Activated naive CD8-positive, alpha-beta T cell treated with anti-CD3 and anti-CD28 coated beads for 36 hours (primary cell): ENCODE results near the gene TWSG1. TPM values are rescaled to one million over a fixed set of nuclear protein-coding genes. Genes with fewer than 3 reads are reported as not detected.
A peak's percentile ranks its signal among the peaks of the same experiment; 100 is the strongest.
"Not testable (repeated sequence)": the region's sequence is repeated elsewhere in the genome, so short reads cannot be mapped to it uniquely, and the experiment has no call there.

ENCODE experiments used
- DNase-seq: peaks from one replicate; pipeline ENCODE4 v3.0.0; 2021
- H3K27ac Mint-ChIP-seq: one replicate; pipeline ENCODE4 v1.8.0; 2022; ENCODE audit warnings: mild to moderate bottlenecking, moderate library complexity, mixed read lengths
- H3K27me3 Mint-ChIP-seq: one replicate; pipeline ENCODE4 v1.8.0; 2022; ENCODE audit warnings: mild to moderate bottlenecking, mixed read lengths
- H3K36me3 Mint-ChIP-seq: one replicate; pipeline ENCODE4 v1.8.0; 2021; ENCODE audit warnings: mild to moderate bottlenecking, mixed read lengths
- H3K4me1 Mint-ChIP-seq: one replicate; pipeline ENCODE4 v1.8.0; 2021; ENCODE audit warnings: mixed read lengths
- H3K4me3 Mint-ChIP-seq: one replicate; pipeline ENCODE4 v1.8.0; 2022; ENCODE audit warnings: mild to moderate bottlenecking, moderate library complexity, mixed read lengths
- H3K9me3 Mint-ChIP-seq: one replicate; pipeline ENCODE4 v1.8.0; 2022; ENCODE audit warnings: mixed read lengths
- total RNA-seq, 2 experiments: library from RNA; stranded (reverse); gene quantifications; one replicate each; pipeline ENCODE4 v1.2.3, GENCODE V29; 2021

TWSG1 gene
- total RNA-seq, 2 experiments from 2014 or later = 11.3 to 12.8 TPM

DNA sequence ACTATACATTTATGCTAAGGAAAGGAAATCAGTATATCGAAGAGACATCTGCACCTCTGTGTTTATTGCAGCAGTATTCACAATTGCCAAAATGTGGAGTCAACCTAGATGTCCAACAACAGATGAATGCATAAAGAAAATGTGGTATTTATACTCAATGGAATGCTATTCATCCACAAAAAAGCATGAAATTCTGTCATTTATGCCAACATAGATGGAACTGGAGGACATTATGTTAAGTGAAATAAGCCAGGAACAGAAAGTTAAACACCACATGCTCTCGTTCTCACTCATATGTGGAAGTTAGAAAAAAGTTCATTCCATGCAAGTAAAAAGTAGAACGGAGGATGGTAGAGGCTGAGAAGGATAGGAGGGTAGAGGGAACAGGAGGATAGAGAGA, 59.5 kb downstream of the TWSG1 start:
- Mint-ChIP-seq H3K36me3 (peaks cover 30% of the 10 kb centered on the region), H3K27me3 (no peaks in the 10 kb centered on the region), H3K27ac (no peak overlapping the region)

DNA sequence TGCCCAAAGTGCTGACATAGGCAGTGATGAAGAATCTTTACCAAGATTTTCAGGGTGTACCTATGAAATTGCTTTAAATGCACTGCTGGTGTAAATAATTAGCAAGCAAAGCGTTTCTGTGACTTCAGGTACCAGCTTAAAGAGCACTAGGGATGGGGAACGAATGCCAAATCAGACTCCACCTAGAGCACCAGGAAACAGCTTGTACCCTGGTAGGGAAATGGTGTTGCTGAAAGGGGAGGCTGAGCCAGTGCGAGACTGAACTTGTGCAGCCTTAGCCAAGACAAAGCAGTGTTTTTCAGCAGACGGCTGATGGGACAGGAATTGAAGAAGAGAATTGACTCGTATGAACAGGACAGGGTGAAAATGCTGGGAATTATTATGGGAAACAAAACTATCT, 65.6 kb downstream of the TWSG1 start:
- Mint-ChIP-seq H3K27me3 (no peaks in the 10 kb centered on the region), H3K27ac (no peak overlapping the region), H3K36me3 (peaks cover 16% of the 10 kb centered on the region), H3K4me3 (no peak overlapping the region), H3K4me1 (peaks cover 17% of the 10 kb centered on the region), H3K9me3 (peaks cover 5% of the 10 kb centered on the region)
- DNase-seq = no peak

More for the DNA sequence above, 59.5 kb downstream of the TWSG1 start:
- DNase-seq = no peak
- peaks cover 6% of the 10 kb centered on the region for H3K9me3 Mint-ChIP-seq
- peaks cover 7% of the 10 kb centered on the region for H3K4me1 Mint-ChIP-seq
- no peak overlapping the region for H3K4me3 Mint-ChIP-seq

DNA sequence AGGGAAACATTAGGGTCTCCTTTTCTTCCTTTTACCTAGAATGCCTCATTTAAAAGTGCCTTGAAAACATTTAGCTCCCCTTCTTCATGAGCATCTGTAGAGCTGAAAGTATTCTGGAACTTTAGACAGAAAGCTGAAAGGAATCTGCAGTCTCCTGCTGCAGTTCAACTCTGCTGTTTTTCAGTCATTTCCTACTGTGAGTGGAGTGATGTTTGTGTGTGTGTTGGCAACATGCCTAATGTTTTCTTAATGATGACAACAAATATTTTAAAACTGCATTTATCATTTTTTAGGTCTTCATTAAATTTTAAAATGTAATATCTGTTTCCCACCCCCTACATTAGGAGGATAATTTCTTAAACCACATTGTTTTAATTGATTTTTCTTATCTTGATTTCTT, 66.6 kb downstream of the TWSG1 start:
- Mint-ChIP-seq H3K9me3 (peaks cover 5% of the 10 kb centered on the region), H3K27me3 (no peaks in the 10 kb centered on the region), H3K4me1 (peaks cover 14% of the 10 kb centered on the region), H3K4me3 (no peak overlapping the region), H3K36me3 (peaks cover 14% of the 10 kb centered on the region), H3K27ac (no peak overlapping the region)
- DNase-seq = no peak

DNA sequence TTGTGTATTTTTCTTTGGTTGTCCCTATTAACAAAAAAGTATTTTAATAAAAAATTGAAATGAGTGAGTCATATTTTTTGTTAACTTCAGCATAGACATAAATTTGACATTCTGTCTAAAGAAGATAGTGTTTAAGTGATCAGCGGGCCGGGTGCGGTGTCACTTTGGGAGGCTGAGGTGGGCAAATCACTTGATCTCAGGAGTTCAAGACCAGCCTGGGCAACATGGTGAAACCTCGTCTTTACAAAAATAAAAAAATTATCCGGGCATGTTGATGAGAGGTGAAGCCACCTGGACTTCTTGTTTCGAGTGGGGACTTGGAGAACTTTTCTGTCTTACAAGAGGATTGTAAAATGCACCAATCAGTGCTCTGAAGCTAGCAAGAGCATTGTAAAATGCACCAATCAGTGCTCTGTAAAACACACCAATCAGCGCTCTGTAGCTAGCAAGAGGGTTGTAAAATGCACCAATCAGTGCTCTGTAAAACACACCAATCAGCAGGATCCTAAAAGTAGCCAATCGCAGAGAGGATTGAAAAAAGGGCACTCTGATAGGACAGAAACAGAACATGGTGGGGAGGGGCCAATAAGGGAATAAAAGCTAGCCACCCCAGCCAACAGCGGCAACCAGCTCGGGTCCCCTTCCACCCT, 67.9 kb downstream of the TWSG1 start:
- H3K9me3 Mint-ChIP-seq, H3K27me3 Mint-ChIP-seq, H3K27ac Mint-ChIP-seq: not testable (repeated sequence)

DNA sequence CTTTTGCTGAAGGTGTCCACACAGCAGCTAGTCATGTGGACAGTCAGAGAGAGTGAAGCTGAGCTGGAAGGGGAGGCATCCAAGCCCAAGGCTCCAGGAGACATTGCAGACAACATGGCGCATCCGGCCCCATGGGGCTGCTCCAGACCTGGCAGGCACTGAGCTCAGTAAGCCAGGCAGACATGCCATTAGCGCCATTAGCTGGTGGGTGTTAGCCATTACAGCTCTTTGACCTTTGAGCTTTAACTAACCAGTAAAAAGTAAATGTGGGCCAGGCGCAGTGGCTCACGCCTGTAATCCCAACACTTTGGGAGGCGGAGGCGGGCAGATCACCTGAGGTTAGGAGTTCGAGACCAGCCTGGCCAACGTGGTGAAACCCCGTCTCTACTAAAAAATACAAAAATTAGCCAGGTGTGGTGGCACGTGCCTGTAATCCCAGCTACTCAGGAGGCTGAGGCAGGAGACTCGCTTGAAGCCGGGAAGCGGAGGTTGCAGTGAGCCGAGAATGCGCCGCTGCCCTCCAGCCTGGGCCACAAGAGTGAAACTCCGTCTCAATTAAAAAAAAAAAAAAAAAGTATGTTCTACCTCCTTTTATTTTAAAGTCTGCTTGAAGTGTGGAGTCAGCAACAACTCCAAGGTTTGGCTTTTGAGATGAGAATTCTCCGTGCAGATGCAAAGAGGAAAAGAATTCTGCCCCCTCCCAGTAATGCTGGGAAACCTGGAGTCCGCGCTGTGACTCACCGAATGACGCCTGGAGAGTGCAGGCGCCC, 69.4 kb downstream of the TWSG1 start:
- Mint-ChIP-seq H3K4me3 (peak overlapping the region; percentile 78), H3K36me3 (peaks cover 9% of the 10 kb centered on the region), H3K27me3 (no peaks in the 10 kb centered on the region), H3K4me1 (peaks cover 10% of the 10 kb centered on the region), H3K27ac (peak overlapping the region; percentile 75), H3K9me3 (peaks cover 5% of the 10 kb centered on the region)
- DNase-seq = peak; percentile 6

More for the DNA sequence above, 67.9 kb downstream of the TWSG1 start:
- not testable (repeated sequence) for H3K4me1 Mint-ChIP-seq, H3K4me3 Mint-ChIP-seq, DNase-seq, H3K36me3 Mint-ChIP-seq

DNA sequence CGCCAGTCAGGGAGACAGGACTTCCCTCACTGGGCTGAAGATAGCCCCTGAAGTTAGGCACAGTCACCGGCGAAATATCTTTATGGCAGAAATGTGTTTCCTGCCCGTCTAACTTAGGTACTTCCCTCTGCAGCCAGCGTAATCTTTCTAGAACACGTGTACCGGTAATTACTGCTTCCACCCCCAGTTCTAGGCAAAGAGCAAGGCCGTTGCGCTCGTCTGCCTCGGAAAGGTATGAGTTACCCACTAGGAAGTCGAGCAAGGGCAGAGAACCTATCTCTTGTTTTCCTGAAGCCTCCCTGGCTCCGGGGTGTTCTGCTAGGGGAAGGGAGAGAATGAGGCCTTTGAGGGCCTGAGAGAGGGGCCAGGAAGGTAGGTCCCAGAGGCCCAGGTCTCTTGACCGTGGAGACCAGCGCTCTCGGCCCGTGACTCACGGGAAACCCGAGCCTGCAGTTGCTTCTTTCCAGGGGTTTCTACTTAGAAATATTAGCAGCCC, 70.0 kb downstream of the TWSG1 start:
- peak overlapping the region; percentile 75 for H3K27ac Mint-ChIP-seq
- DNase-seq = peak; percentile 39
- peaks cover 9% of the 10 kb centered on the region for H3K36me3 Mint-ChIP-seq
- no peaks in the 10 kb centered on the region for H3K27me3 Mint-ChIP-seq
- H3K9me3 Mint-ChIP-seq = peaks cover 5% of the 10 kb centered on the region
- peaks cover 10% of the 10 kb centered on the region for H3K4me1 Mint-ChIP-seq
- peak overlapping the region; percentile 78 for H3K4me3 Mint-ChIP-seq

DNA sequence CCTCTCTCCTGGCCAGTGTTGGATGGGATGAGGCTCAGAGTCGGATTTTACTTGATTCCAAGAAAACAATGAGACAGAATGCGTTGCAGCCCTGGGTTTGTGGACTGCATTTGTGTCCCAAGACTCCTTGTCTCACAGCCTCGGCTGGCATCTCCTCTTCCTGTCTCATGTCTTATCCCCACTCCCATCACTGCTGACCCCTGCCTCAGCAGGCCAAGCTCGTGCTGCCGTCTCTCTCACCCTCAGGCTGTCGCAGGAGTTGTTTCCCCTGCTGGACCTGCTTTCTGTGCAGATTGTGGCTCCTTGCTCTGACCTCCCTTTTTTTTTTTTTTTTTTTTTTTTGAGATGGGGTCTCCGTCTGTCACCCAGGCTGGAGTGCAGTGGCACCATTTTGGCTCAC, 70.6 kb downstream of the TWSG1 start:
- Mint-ChIP-seq H3K9me3 (peaks cover 5% of the 10 kb centered on the region), H3K27ac (peak overlapping the region; percentile 30), H3K4me1 (peaks cover 10% of the 10 kb centered on the region), H3K27me3 (no peaks in the 10 kb centered on the region), H3K4me3 (peak overlapping the region; percentile 78), H3K36me3 (peaks cover 9% of the 10 kb centered on the region)
- DNase-seq = no peak

DNA sequence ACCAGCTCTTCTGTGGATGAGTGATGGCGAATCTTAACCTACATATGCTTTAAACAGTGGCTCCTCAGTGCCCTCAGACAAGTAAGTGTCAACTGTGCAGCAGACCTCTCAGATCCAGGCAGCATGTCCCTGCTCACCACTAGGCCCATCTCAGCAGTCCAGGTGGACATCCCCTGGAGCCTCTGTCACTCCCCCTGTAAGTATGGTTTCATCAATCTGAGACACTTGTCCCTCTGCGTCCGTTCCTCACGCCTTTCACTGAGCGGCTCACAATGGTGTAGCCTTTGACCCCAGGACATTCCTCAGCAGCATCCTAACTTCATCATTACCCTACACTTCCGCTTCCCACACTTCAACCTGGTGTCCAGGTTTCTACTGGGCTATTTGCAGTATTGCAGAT, 71.4 kb downstream of the TWSG1 start:
- Mint-ChIP-seq H3K4me1 (peaks cover 10% of the 10 kb centered on the region), H3K36me3 (peaks cover 9% of the 10 kb centered on the region), H3K27me3 (no peaks in the 10 kb centered on the region), H3K4me3 (peak overlapping the region; percentile 0), H3K27ac (no peak overlapping the region), H3K9me3 (peaks cover 5% of the 10 kb centered on the region)
- no peak for DNase-seq

DNA sequence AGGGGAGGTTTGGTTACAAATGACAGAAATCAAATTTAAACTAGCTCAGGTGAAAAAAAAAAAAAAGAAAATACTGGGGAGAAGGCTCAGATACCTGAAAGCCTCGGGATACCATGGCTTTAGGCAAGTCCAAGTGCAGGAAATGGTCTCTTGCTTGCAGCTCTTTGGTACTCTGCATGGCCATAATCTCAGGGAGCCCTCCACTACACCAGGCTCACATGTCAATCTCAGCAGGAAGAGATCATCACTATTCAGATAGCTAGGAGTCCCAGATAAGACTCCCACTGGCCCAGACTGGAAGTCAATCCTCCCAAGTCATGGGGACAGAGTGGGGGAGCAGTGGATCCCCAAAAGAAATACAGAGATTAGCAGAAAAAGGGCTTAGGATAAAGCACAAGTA, 75.9 kb downstream of the TWSG1 start:
- Mint-ChIP-seq H3K4me1 (no peaks in the 10 kb centered on the region), H3K27ac (no peak overlapping the region), H3K36me3 (no peaks in the 10 kb centered on the region), H3K27me3 (no peaks in the 10 kb centered on the region), H3K9me3 (no peaks in the 10 kb centered on the region), H3K4me3 (no peak overlapping the region)
- no peak for DNase-seq

DNA sequence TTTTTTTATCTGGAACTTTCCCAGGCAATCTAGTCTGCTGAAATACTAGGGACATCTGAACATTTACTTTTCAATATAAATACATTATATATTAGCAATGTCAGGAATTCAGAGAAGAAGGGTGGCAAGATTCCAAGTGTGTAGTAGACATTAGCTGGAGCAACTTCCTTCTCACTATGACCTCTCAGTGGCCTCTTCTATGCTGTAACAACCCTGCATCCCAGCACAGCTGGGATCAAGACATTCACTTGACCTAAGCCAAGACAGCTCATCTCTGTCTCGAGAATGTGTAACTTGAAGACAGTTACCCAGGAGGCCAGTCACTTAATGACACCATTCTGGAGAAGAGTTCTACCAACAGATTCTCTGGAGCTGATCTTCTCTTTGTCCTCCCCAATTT, 79.0 kb downstream of the TWSG1 start:
- Mint-ChIP-seq H3K27ac (no peak overlapping the region), H3K4me3 (no peak overlapping the region), H3K9me3 (no peaks in the 10 kb centered on the region), H3K4me1 (no peaks in the 10 kb centered on the region), H3K27me3 (no peaks in the 10 kb centered on the region), H3K36me3 (no peaks in the 10 kb centered on the region)
- DNase-seq = no peak

DNA sequence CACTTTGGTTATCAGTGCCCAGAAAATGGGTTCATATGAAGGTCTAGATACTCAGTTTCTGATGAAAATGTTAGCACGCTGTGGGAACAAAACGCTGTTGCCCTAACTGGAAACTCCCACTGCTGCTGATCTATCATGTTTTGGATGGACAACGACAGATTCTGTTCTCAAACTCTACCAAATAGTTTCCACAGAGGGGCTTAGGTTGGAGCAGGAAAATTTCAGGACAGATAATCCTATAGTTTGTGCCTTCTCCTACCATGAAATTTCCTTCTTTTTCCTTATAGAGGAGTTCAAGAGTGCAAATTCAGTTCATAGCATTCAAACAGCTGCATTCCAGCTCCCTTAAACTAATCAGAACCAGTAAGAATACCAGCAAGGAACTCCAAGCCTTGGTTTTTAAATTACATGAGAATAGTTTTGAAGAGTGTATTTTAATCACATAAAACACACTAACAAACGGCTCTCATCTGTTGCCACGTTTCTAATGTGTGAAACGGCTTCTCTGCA, 82.0 kb downstream of the TWSG1 start:
- Mint-ChIP-seq H3K4me1 (no peaks in the 10 kb centered on the region), H3K27me3 (no peaks in the 10 kb centered on the region), H3K36me3 (no peaks in the 10 kb centered on the region), H3K4me3 (no peak overlapping the region), H3K27ac (no peak overlapping the region), H3K9me3 (no peaks in the 10 kb centered on the region)
- no peak for DNase-seq

DNA sequence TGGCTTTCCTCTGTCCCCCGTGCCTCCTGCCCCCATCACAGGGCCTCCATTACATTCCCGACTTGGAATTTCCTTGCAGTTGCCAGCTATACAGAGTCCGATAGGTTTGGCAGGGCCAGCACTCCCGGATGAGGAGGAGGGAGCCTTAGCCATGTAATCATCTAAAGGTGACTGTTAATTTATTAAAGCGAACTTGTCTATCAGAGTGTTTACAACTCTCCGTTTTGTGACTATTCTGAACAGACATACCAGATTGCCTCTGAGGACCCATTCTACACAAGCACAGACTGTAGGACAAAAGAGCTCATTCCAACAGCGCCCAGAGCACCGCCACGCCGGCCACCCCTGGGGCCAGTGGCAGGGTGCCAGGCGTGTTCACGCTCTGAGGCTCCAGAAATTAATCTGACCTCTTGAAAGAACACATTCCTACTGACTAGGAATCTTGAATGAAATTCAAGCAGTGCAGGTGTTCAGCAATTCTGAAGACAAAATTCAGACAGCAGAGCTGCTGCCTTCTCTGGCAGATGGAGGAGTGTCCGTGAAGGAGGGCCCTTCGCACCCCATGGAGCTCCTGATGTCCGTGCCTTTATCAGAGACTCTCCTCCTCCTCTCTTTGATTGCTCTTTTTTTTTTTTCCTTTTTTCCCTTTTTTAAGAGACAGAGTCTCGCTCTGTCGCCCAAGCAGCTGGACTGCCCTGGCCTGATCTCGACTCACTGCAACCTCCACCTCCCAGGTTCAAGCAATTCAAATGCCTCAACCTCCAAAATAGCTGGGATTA, 82.7 kb downstream of the TWSG1 start:
- Mint-ChIP-seq H3K4me1 (no peaks in the 10 kb centered on the region), H3K27me3 (no peaks in the 10 kb centered on the region), H3K36me3 (no peaks in the 10 kb centered on the region), H3K27ac (no peak overlapping the region), H3K4me3 (no peak overlapping the region), H3K9me3 (no peaks in the 10 kb centered on the region)
- DNase-seq = no peak

DNA sequence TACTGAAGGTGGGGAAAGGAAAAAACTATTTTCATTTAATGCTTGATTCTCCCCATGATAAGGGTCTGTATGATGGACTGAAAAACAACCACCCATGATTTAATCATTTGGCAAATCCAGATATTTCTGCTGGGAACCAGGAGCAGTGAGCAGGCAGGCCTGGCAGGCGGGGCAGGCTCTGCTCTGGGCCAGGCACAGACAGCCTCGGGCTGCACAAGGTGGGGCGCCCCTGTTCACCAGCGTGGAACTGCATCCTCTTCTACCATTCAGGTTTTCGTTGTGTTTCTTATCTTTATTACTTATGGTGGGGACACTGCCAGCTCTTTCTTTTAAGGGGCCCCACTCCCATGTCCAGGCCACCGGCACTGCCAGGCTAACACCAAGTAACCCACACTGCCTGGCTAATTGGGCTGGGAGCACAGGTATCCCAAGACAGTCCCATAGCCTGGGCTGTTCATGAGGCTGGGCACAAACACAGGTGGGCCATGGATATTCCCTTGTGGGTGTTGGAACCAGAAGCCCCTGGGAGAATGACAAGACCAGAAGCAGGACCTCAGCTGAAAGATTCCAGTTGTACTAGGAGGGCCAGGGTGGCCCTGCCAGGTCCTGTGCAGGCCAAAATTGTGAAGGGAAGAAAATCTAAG, 83.6 kb downstream of the TWSG1 start:
- Mint-ChIP-seq H3K27ac (no peak overlapping the region), H3K4me3 (no peak overlapping the region)

DNA sequence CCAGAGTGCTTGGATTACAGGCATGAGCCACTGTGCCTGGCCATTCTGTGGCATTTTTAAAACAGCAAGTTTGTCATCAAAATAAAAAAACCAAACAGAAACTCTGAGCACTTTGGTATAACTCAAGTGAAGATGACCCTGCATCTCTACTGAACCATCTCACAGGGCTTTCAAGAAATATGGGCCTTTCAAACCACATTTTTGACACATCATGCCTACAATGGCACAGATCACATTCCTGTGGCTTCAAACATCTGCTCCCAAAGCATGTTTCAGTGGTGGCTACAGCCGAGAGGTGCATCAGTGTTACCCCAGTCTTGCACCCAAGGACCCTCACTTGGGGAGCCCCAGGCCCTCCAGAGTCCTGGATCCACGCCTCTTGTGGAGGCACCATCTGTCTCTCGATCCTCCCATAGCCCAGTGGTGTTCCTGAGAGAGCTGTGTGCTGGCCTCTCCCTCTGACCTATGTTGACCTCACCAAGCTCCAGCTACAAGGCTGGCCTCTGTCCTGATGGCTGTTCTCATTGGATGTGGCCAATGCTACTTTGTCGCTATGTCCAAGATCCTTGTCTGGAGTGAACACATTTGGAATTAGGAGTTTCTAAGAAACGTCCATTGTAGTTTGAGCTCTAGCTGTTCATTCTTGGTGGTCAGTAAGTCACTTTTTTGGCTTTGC, 85.5 kb downstream of the TWSG1 start:
- Mint-ChIP-seq H3K27me3 (no peaks in the 10 kb centered on the region), H3K9me3 (no peaks in the 10 kb centered on the region), H3K36me3 (no peaks in the 10 kb centered on the region), H3K4me1 (no peaks in the 10 kb centered on the region), H3K27ac (no peak overlapping the region), H3K4me3 (no peak overlapping the region)
- DNase-seq = no peak

More for the DNA sequence above, 83.6 kb downstream of the TWSG1 start:
- Mint-ChIP-seq H3K4me1 (no peaks in the 10 kb centered on the region), H3K9me3 (no peaks in the 10 kb centered on the region), H3K27me3 (no peaks in the 10 kb centered on the region), H3K36me3 (no peaks in the 10 kb centered on the region)
- DNase-seq = no peak
